ENCODE measurements around the gene AKAP13. TPM values are rescaled to one million over a fixed set of nuclear protein-coding genes. Genes with fewer than 3 reads are reported as not detected.

AKAP13 gene
- total and polyA plus RNA-seq, 2 of the 8 experiments (the other 6 are each of a cell fraction or from before 2014, with no cell fraction given): 14.0 to 46.2 TPM

DNA sequence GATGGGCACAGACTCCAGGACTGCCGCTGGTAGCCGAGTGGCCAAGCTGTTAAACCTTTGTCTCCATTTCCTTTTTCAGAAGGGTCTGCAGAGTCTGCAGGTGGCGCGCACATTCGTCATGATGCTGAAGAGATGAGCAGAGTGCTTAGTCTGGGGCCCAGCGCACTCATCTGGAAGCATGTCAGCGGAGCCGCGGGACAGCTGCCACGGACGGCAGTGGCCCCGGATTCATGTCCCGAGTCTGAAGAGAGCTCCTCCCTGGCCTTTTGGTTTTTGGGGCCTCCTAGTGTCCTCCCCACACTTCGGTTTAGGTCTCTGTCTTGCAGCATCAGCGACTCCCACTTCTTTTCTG, 371.7 kb downstream of the AKAP13 start:
- Histone ChIP-seq H2AK5ac (ENCODE audit: low read depth, low read length) (no peak overlapping the region), H2BK120ac (replicated peaks; ENCODE audit: low read depth, low read length) (peak overlapping the region; percentile 28), H2BK15ac (ENCODE audit: low read length) (peak overlapping the region; percentile 81; the same call in 1 of the 2 replicates), H3K23ac (ENCODE audit: insufficient read length) (no peak overlapping the region), H3K14ac (ENCODE audit: insufficient read length) (no peak overlapping the region), H3K4ac (replicated peaks; ENCODE audit: insufficient read length, low read depth, low read length) (no peak overlapping the region), H3K18ac (ENCODE audit: extremely low read depth, low read length) (peak overlapping the region; percentile 78; the same call in 1 of the 2 replicates), H2AFZ (ENCODE audit: low read length) (no peak overlapping the region), H2BK5ac (ENCODE audit: low read depth, low read length) (peak overlapping the region; percentile 46; the same call in 1 of the 2 replicates), H4K5ac (ENCODE audit: insufficient read length, low read depth, low read length) (peak overlapping the region; percentile 47), H3K9ac (replicated peaks in 1 of 4; ENCODE audit: extremely low read depth in 1 of 4, low read depth in 3 of 4, low read length in 3 of 4) (no peak overlapping the region), H4K91ac (replicated peaks; ENCODE audit: insufficient read length, low read length) (peak overlapping the region; percentile 25), H3K4me3 (ENCODE audit: extremely low read depth in 1 of 4, insufficient read depth in 2 of 4, low read depth in 3 of 4, low read length in 4 of 4) (peak overlapping the region in 3 of 4 experiments; percentile 20 to 50 (median 32); a peak in 4 of 8 replicates), H3K9me3 (ENCODE audit: insufficient read depth in 2 of 2, low read depth in 1 of 2, low read length in 1 of 2) (no peaks in the 10 kb centered on the region), H3K36me3 (ENCODE audit: control insufficient read depth in 2 of 4, insufficient read depth in 4 of 4, low read length in 3 of 4) (peaks cover 0 to 12% (median 0%) of the 10 kb centered on the region in 4 experiments; a peak in 1 of 8 replicates), H4K20me1 (replicated peaks in 1 of 2; ENCODE audit: control insufficient read depth in 1 of 2, insufficient read depth in 2 of 2, low read length in 2 of 2) (peaks cover 0 to 4% of the 10 kb centered on the region in 2 experiments), H3K27me3 (replicated peaks in 1 of 4; ENCODE audit: control insufficient read depth in 3 of 4, extremely low read depth in 1 of 4, insufficient read depth in 3 of 4, low read length in 3 of 4) (no peaks in the 10 kb centered on the region), H3K79me1 (ENCODE audit: low read depth, low read length) (peaks cover 2% of the 10 kb centered on the region), H3K4me2 (ENCODE audit: insufficient read depth in 1 of 2, low read depth in 2 of 2, low read length in 2 of 2) (peak overlapping the region; percentile 64 to 81), H3K23me2 (ENCODE audit: low read depth, low read length) (peaks cover 2% of the 10 kb centered on the region; the same call in 1 of the 2 replicates), H2BK20ac (ENCODE audit: low read length) (no peak overlapping the region), H3K79me2 (ENCODE audit: control insufficient read depth in 1 of 2, insufficient read depth in 2 of 2, low read length in 2 of 2) (no peaks in the 10 kb centered on the region), H4K8ac (ENCODE audit: extremely low read depth, insufficient read depth, low read length) (no peak overlapping the region), H2BK12ac (ENCODE audit: low read depth, low read length) (no peak overlapping the region), H3K4me1 (replicated peaks in 1 of 4; ENCODE audit: control insufficient read depth in 3 of 4, insufficient read depth in 4 of 4, low read length in 3 of 4) (peaks cover 6 to 45% (median 33%) of the 10 kb centered on the region in 4 experiments), H3K56ac (replicated peaks; ENCODE audit: insufficient read length, low read depth, low read length) (peak overlapping the region; percentile 63), H3K27ac (ENCODE audit: low read depth, low read length) (peak overlapping the region; percentile 37; the same call in 1 of the 2 replicates)
- 74% methylated on average over 13 of the region's 15 CpGs; no CpG with 5 or more reads in 1 of the 2 experiments for WGBS, 2 experiments (ENCODE audit: extremely low coverage in 1 of 2, insufficient coverage in 1 of 2, insufficient read length in 1 of 2, insufficient replicate concordance in 2 of 2, low coverage in 1 of 2, low lambda C conversion rate in 2 of 2, missing lambda C conversion rate in 1 of 2)
- no peak for DNase-seq (ENCODE audit: low read depth in 1 of 2, low spot score in 2 of 2)
- CTCF ChIA-PET (ENCODE audit: partially characterized antibody): interaction anchor here (0.9 to 4.8 kb wide), 9 partner anchors 16 to 88 kb away, joined by 3 to 20 read pairs (median 4); no protein-coding TSS in a partner anchor
- no peak for FAIRE-seq
- POLR2A ChIA-PET (ENCODE audit: partially characterized antibody): interaction anchor here (0.6 to 3.7 kb wide), 6 partner anchors 9 to 43 kb away, joined by 3 to 22 read pairs (median 6); partner anchors contain the start of gene KLHL25
- TF ChIP-seq CREB1 (IDR thresholded peaks at IDR 0.05) (no peak), NANOG (IDR thresholded peaks at IDR 0.05; ENCODE audit: insufficient read depth, low read depth, low read length, poor library complexity, severe bottlenecking) (no peak), SP2 (IDR thresholded peaks at IDR 0.05; ENCODE audit: low read length) (no peak), SUZ12 (IDR thresholded peaks at IDR 0.05; ENCODE audit: low read length) (no peak), POLR2AphosphoS5 (IDR thresholded peaks at IDR 0.05; ENCODE audit: low read depth, low read length) (no peak), PHF8 (conservative IDR thresholded peaks at IDR 0.05; ENCODE audit: low read depth, low read length) (no peak), EP300 (IDR thresholded peaks at IDR 0.05; ENCODE audit: borderline replicate concordance in 1 of 2, low read depth in 2 of 2, low read length in 2 of 2) (no peak), CHD1 (IDR thresholded peaks at IDR 0.05; ENCODE audit: low read depth, low read length) (no peak), YY1 (IDR thresholded peaks at IDR 0.05; ENCODE audit: low read depth, low read length) (no peak), JUND (IDR thresholded peaks at IDR 0.05; ENCODE audit: low read length) (no peak), POU5F1 (IDR thresholded peaks at IDR 0.05; ENCODE audit: low read depth, low read length) (no peak), GTF2F1 (IDR thresholded peaks at IDR 0.05; ENCODE audit: borderline replicate concordance, low read depth, low read length) (no peak)
- TF ChIP-seq, protein P1, sequence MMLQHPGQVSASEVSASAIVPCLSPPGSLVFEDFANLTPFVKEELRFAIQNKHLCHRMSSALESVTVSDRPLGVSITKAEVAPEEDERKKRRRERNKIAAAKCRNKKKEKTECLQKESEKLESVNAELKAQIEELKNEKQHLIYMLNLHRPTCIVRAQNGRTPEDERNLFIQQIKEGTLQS (IDR thresholded peaks at IDR 0.05; ENCODE audit: insufficient read depth, low read depth, low read length): no peak

Data from H1 (cell line).